Subcutaneous abdominal adipose tissue (tissue), 5 donors: Measurements from ENCODE around the gene GLTPD2.

Experiments used
- H3K27ac ChIP-seq: one replicate; pipeline ENCODE4 v1.7.0; 2013; ENCODE audit warnings: low read depth, mild to moderate bottlenecking, inconsistent platforms, low read length, moderate library complexity
- H3K27me3 ChIP-seq, 5 donors: one replicate each; pipeline ENCODE4 v1.7.0; 2013; ENCODE audit warnings: low read length in 5 of 5, inconsistent platforms in 1 of 5; ENCODE audit not compliant: control insufficient read depth in 5 of 5, insufficient read depth in 4 of 5
- H3K36me3 ChIP-seq, 5 donors: one replicate each; pipeline ENCODE4 v1.7.0; 2013; ENCODE audit warnings: low read length in 5 of 5; ENCODE audit not compliant: control insufficient read depth in 5 of 5, insufficient read depth in 5 of 5
- H3K4me1 ChIP-seq, 5 donors: one replicate each; pipeline ENCODE4 v1.7.0; 2013; ENCODE audit warnings: low read length in 5 of 5, mild to moderate bottlenecking in 3 of 5, moderate library complexity in 1 of 5; ENCODE audit not compliant: control insufficient read depth in 5 of 5, insufficient read depth in 5 of 5
- H3K4me3 ChIP-seq, 5 donors: one replicate each; pipeline ENCODE4 v1.7.0; 2013; ENCODE audit warnings: low read length in 5 of 5, low read depth in 1 of 5
- H3K9ac ChIP-seq, 5 donors: one replicate each; pipeline ENCODE4 v1.7.0; 2013; ENCODE audit warnings: low read length in 5 of 5, mild to moderate bottlenecking in 4 of 5, moderate library complexity in 3 of 5
- H3K9me3 ChIP-seq, 5 donors: one replicate each; pipeline ENCODE4 v1.7.0; 2013; ENCODE audit warnings: low read length in 5 of 5; ENCODE audit not compliant: control insufficient read depth in 5 of 5
- donor health status: healthy.
- donor health status: healthy.
- donor health status: healthy.
- donor health status: healthy.
- donor health status: healthy.

GLTPD2 gene

GRCh38 chr17:4768298-4768697 is 20.5 kb upstream of the GLTPD2 start:
- Histone ChIP-seq H3K27ac (no peak overlapping the region), H3K27me3 (peaks cover 0 to 7% (median 4%) of the 10 kb centered on the region in 5 donors), H3K4me1 (peaks cover 0 to 2% (median 0%) of the 10 kb centered on the region in 5 donors), H3K9ac (no peak overlapping the region), H3K9me3 (no peaks in the 10 kb centered on the region), H3K4me3 (no peak overlapping the region), H3K36me3 (no peaks in the 10 kb centered on the region)

DNA sequence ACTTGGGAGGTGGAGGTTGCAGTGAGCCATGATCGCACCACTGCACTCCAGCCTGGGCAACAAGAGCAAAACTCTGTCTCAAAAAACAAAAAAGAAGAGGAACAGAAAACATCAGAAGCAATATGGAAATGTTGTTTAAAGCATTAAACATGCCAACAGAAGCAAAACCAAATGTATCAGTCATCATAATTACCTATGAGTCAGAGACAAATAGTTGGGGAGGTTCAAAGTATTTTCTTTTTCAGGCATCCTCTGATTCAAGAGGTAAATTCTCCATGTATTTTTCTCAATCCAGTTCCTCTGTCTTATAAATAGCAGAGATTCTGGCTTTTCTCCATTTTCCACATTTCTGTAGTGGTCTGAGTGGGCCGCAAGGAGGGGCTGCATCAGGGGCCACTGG is 19.1 kb upstream of the GLTPD2 start:
- peaks cover 0 to 10% (median 5%) of the 10 kb centered on the region in 5 donors for H3K27me3 ChIP-seq
- H3K9ac ChIP-seq: no peak overlapping the region
- no peaks in the 10 kb centered on the region for H3K9me3 ChIP-seq
- no peak overlapping the region for H3K4me3 ChIP-seq
- peaks cover 0 to 2% (median 0%) of the 10 kb centered on the region in 5 donors for H3K4me1 ChIP-seq
- no peak overlapping the region for H3K27ac ChIP-seq
- H3K36me3 ChIP-seq: no peaks in the 10 kb centered on the region

- Histone ChIP-seq H3K27ac (no peak within 1 kb of the TSS), H3K27me3 (peaks cover 0 to 10% (median 5%) of the 10 kb centered on the region in 5 donors), H3K4me3 (no peak within 1 kb of the TSS), H3K9me3 (no peaks in the 10 kb centered on the region), H3K36me3 (no peaks in the 10 kb centered on the region), H3K9ac (no peak within 1 kb of the TSS), H3K4me1 (peaks cover 0 to 2% (median 0%) of the 10 kb centered on the region in 5 donors)
These were observed 17.1 kb upstream of the GLTPD2 start, which contains the start of gene TM4SF5 for GRCh38 chr17:4771519-4772234. Gene TM4SF5, plus strand, starts transcription at chr17:4771886. Its CDS starts 37 bp downstream, at chr17:4771923.

GRCh38 chr17:4772235-4772613 is 16.5 kb upstream of the GLTPD2 start:
- Histone ChIP-seq H3K4me3 (no peak overlapping the region), H3K27ac (no peak overlapping the region), H3K4me1 (peaks cover 0 to 2% (median 0%) of the 10 kb centered on the region in 5 donors), H3K27me3 (peaks cover 0 to 10% (median 5%) of the 10 kb centered on the region in 5 donors), H3K9me3 (no peaks in the 10 kb centered on the region), H3K36me3 (no peaks in the 10 kb centered on the region), H3K9ac (no peak overlapping the region)

- H3K27me3 ChIP-seq: peaks cover 6 to 16% (median 10%) of the 10 kb centered on the region in 5 donors
- H3K9ac ChIP-seq: no peak overlapping the region
- no peaks in the 10 kb centered on the region for H3K36me3 ChIP-seq
- H3K4me1 ChIP-seq: peaks cover 0 to 4% (median 0%) of the 10 kb centered on the region in 5 donors
- no peak overlapping the region for H3K4me3 ChIP-seq
- no peaks in the 10 kb centered on the region for H3K9me3 ChIP-seq
- no peak overlapping the region for H3K27ac ChIP-seq
These were observed 10.6 kb upstream of the GLTPD2 start for GRCh38 chr17:4777969-4778760.

DNA sequence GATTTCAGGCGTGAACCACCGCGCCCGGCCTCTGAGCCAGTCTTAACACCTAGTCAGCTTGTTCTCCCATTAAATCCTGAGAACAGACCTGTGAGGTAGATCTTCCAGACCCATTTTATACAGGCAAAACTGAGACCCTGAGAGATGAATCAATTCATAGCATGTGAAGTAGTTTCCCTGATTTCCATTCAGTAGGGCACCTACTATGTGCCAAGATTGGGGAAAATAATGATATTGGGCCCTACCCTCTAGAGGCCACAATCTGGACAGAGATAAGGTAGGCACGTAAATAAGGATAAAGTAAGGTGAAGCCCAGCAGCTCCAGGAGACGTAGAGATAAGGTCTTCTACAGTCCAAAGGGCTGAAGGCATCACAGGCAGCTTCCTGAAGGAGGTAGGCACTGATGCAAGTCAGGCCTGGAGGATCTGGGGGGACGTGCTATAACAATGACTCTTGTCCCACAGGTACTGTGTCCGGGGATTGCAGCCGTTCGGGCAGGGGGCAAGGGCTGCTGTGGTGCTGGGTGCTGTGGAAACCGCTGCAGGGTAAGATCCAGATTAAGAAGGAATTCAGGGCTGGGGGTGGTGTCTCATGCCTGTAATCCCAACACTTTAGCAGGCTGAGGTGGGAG is 8.3 kb upstream of the GLTPD2 start:
- H3K9me3 ChIP-seq: no peaks in the 10 kb centered on the region
- peaks cover 10 to 26% (median 17%) of the 10 kb centered on the region in 5 donors for H3K27me3 ChIP-seq
- H3K36me3 ChIP-seq: no peaks in the 10 kb centered on the region
- no peak overlapping the region for H3K27ac ChIP-seq
- no peak overlapping the region for H3K4me3 ChIP-seq
- peaks cover 0 to 9% (median 4%) of the 10 kb centered on the region in 5 donors for H3K4me1 ChIP-seq
- H3K9ac ChIP-seq: no peak overlapping the region

GRCh38 chr17:4782652-4783051 is 6.1 kb upstream of the GLTPD2 start:
- peaks cover 19 to 36% (median 21%) of the 10 kb centered on the region in 5 donors for H3K27me3 ChIP-seq
- no peaks in the 10 kb centered on the region for H3K9me3 ChIP-seq
- no peak overlapping the region for H3K27ac ChIP-seq
- H3K4me1 ChIP-seq: peaks cover 2 to 31% (median 25%) of the 10 kb centered on the region in 5 donors
- no peak overlapping the region for H3K9ac ChIP-seq
- no peaks in the 10 kb centered on the region for H3K36me3 ChIP-seq
- H3K4me3 ChIP-seq: no peak overlapping the region

DNA sequence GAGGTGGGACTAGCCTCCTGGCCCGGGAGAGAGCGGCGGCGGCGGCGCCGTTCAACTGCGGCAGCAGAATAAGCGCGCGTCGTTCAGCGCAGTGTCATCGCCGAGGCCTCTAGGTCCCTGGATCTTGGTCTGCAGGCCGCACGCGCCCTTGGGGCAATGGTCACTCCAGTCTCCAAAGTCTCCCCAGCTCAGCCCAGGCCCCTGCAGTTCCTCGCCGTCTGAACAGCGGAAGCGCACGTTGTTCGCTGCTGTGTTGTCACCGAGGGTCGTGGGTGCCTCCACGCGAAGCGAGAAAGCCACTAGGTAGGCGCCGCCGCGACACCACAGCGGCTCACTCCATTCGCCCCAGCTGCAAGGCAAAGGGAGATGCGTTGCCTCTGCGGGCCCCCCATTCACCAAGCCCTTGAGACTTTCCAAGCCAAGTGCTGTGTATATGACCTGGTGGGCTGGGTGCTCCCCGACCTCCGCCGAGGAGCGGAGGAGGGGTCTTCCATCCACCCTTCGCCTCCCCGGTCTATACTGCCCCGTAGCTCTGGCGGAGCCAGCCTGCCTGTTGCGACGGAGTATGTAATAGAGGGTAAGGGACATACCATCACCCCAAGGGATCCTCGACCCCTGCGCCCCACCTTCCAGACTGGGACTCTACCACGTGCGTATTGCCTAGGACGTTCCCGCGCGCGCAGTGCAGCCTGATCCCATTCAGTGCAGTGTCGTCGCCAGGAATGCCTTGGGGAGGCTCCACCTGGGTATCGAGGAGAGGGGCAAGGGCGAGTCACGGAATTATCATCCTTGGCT is 3.3 kb upstream of the GLTPD2 start:
- Histone ChIP-seq H3K9ac (peak overlapping the region in 2 of 5 donors; percentile 22 to 46), H3K4me1 (peaks cover 4 to 55% (median 45%) of the 10 kb centered on the region in 5 donors), H3K27me3 (peaks cover 19 to 32% (median 21%) of the 10 kb centered on the region in 5 donors), H3K9me3 (no peaks in the 10 kb centered on the region), H3K4me3 (peak overlapping the region in 4 of 5 donors; percentile 37 to 58 (median 52)), H3K27ac (no peak overlapping the region), H3K36me3 (no peaks in the 10 kb centered on the region)

- Histone ChIP-seq H3K9ac (peak within 1 kb of the TSS in 3 of 5 donors; percentile 32 to 53 (median 46)), H3K4me3 (peak within 1 kb of the TSS; percentile 22 to 58 (median 51)), H3K4me1 (peaks cover 7 to 59% (median 48%) of the 10 kb centered on the region in 5 donors), H3K9me3 (no peaks in the 10 kb centered on the region), H3K36me3 (no peaks in the 10 kb centered on the region), H3K27ac (no peak within 1 kb of the TSS), H3K27me3 (peaks cover 19 to 30% (median 21%) of the 10 kb centered on the region in 5 donors)
These were observed 2.7 kb upstream of the GLTPD2 start, which contains the start of gene VMO1 for GRCh38 chr17:4786106-4786511. Gene VMO1, minus strand, starts transcription at chr17:4786364. Its CDS starts 12 bp downstream, at chr17:4786352.
